HCT116 (cell line): ENCODE measurements around the gene KIF14. TPM values are rescaled to one million over a fixed set of nuclear protein-coding genes. Genes with fewer than 3 reads are reported as not detected.

Experiments
- ATAC-seq: fragments of 200-7000 bp; cut with Tn5 transposase; 2 replicates; pipeline ENCODE4 v1.9.1; 2020; ENCODE audit warnings: mild to moderate bottlenecking, moderate library complexity
- BruUV-seq: library from RNA; stranded (reverse); fragments of 400-500 nt; replicated peaks from 2 replicates; lab custom pipeline; 2021; lab: Mats Ljungman, UMichigan
- CTCF ChIA-PET: fragments of 300-600 bp; sonication (Branson Sonifier 250); formaldehyde crosslinking; loops from one replicate; lab custom pipeline; 2021; ENCODE audit warnings: antibody characterized with exemption; lab: Charles Lee
- POLR2A ChIA-PET: fragments of 300-600, 350-600 bp; sonication (Branson Sonifier 250); formaldehyde crosslinking; loops from one replicate; lab custom pipeline; 2021; ENCODE audit warnings: antibody characterized with exemption; lab: Charles Lee
- RAD21 ChIA-PET, 2 experiments: fragments of 300-600 bp; sonication (Branson Sonifier 250); formaldehyde crosslinking; loops; one replicate each; lab custom pipeline; 2023; ENCODE audit warnings: low total read pairs in 2 of 2; ENCODE audit not compliant: uncharacterized antibody in 2 of 2, unreplicated experiment in 2 of 2, low non-redundant PET in 1 of 2; lab: Charles Lee
- DNase-seq: peaks from one replicate; pipeline ENCODE4 v3.0.0-alpha.2; 2010; ENCODE audit warnings: low read depth, low spot score
- H2AFZ ChIP-seq: fragments of 200-600 bp; shearing (Covaris generic), sonication (generic); 2 replicates; pipeline ENCODE4 v1.6.1; 2017; ENCODE audit warnings: low read depth, mixed run types, mixed read lengths, antibody characterized with exemption, low read length; ENCODE audit not compliant: poor library complexity, severe bottlenecking
- H3K27ac ChIP-seq: 2 replicates; pipeline ENCODE4 v1.5.1; 2012; ENCODE audit warnings: low read depth, low read length
- H3K27me3 ChIP-seq: fragments of 200-600 bp; sonication (generic); 2 replicates; pipeline ENCODE4 v1.6.1; 2016; ENCODE audit warnings: mixed run types, low read length, mixed read lengths; ENCODE audit not compliant: insufficient read depth
- H3K36me3 ChIP-seq, 2 experiments: fragments of 200-500 bp in 1 of 2; fragments of 200-600 bp in 1 of 2; sonication (Bioruptor generic) in 1 of 2; sonication (generic) in 1 of 2; 2 replicates each; pipeline versions ENCODE4 v1.5.1 to v1.6.1; 2014 to 2016; ENCODE audit warnings: low read length in 2 of 2, inconsistent platforms in 1 of 2, mixed read lengths in 1 of 2, mixed run types in 1 of 2; ENCODE audit not compliant: insufficient read depth in 2 of 2, control insufficient read depth in 1 of 2
- H3K4me1 ChIP-seq, 2 experiments: fragments of 200-600 bp in 1 of 2; sonication (generic) in 1 of 2; 2 replicates each; pipeline versions ENCODE4 v1.5.1 to v1.6.1; 2012 to 2017; ENCODE audit warnings: low read length in 2 of 2, inconsistent platforms in 1 of 2, mild to moderate bottlenecking in 1 of 2, mixed read lengths in 1 of 2, mixed run types in 1 of 2, moderate library complexity in 1 of 2; ENCODE audit not compliant: insufficient read depth in 2 of 2, control insufficient read depth in 1 of 2
- H3K4me2 ChIP-seq: fragments of 200-600 bp; sonication (generic); 2 replicates; pipeline ENCODE4 v1.6.1; 2017; ENCODE audit warnings: mixed run types, low read length, mixed read lengths
- H3K4me3 ChIP-seq, 2 experiments: fragments of 200-600 bp in 1 of 2; sonication (generic) in 1 of 2; replicated peaks in 1 of 2; 2 replicates each; pipeline ENCODE4 v1.5.1; 2011 to 2016; ENCODE audit warnings: low read length in 2 of 2, control low read depth in 1 of 2, low read depth in 1 of 2, mild to moderate bottlenecking in 1 of 2, mixed read lengths in 1 of 2, mixed run types in 1 of 2
- H3K79me2 ChIP-seq: fragments of 200-600 bp; sonication (generic); 2 replicates; pipeline ENCODE4 v1.6.1; 2017; ENCODE audit warnings: mild to moderate bottlenecking, mixed run types, low read length, moderate library complexity, mixed read lengths; ENCODE audit not compliant: insufficient read depth
- H3K9ac ChIP-seq: fragments of 200-600 bp; sonication (generic); 2 replicates; pipeline ENCODE4 v1.6.1; 2016; ENCODE audit warnings: low read length, mixed read lengths
- H3K9me2 ChIP-seq: fragments of 200-600 bp; sonication (generic), shearing (Covaris generic); 2 replicates; pipeline ENCODE4 v1.6.1; 2017; ENCODE audit warnings: mixed run types, mild to moderate bottlenecking, moderate library complexity; ENCODE audit not compliant: insufficient read depth
- H3K9me3 ChIP-seq, 2 experiments: fragments of 200-500 bp in 1 of 2; fragments of 200-600 bp in 1 of 2; sonication (Bioruptor generic) in 1 of 2; sonication (generic) in 1 of 2; 2 replicates each; pipeline ENCODE4 v1.6.1; 2014 to 2017; ENCODE audit warnings: low read length in 2 of 2, mixed read lengths in 2 of 2, inconsistent platforms in 1 of 2, low read depth in 1 of 2, mild to moderate bottlenecking in 1 of 2, mixed run types in 1 of 2, moderate library complexity in 1 of 2; ENCODE audit not compliant: control insufficient read depth in 1 of 2, insufficient read depth in 1 of 2
- H4K20me1 ChIP-seq: fragments of 200-600 bp; sonication (generic), shearing (Covaris generic); 2 replicates; pipeline ENCODE4 v1.6.1; 2017; ENCODE audit warnings: mixed run types, mild to moderate bottlenecking, moderate library complexity; ENCODE audit not compliant: insufficient read depth
- CEBPB ChIP-seq: IDR thresholded peaks from 2 replicates; pipeline ENCODE4 v1.6.1; 2012; ENCODE audit warnings: low read depth
- EGR1 ChIP-seq: IDR thresholded peaks from 2 replicates; pipeline ENCODE4 v1.6.1; 2012; ENCODE audit warnings: low read depth
- ELF1 ChIP-seq: IDR thresholded peaks from 2 replicates; pipeline ENCODE4 v1.6.1; 2012; ENCODE audit warnings: low read depth, borderline replicate concordance
- JUND ChIP-seq: IDR thresholded peaks from 2 replicates; pipeline ENCODE4 v1.6.1; 2012
- POLR2A ChIP-seq: IDR thresholded peaks from 2 replicates; pipeline ENCODE4 v1.7.0; 2011; ENCODE audit warnings: borderline replicate concordance; ENCODE audit not compliant: insufficient read depth, insufficient read length; ENCODE audit errors: extremely low read depth
- SP1 ChIP-seq: IDR thresholded peaks from 2 replicates; pipeline ENCODE4 v1.6.1; 2012; ENCODE audit warnings: low read depth
- SRF ChIP-seq: IDR thresholded peaks from 2 replicates; pipeline ENCODE4 v1.6.1; 2012; ENCODE audit warnings: low read depth
- TCF7L2 ChIP-seq: IDR thresholded peaks from 2 replicates; pipeline ENCODE4 v1.7.0; 2011; ENCODE audit warnings: borderline replicate concordance, inconsistent platforms; ENCODE audit not compliant: insufficient read depth, insufficient read length; ENCODE audit errors: extremely low read depth
- YY1 ChIP-seq: IDR thresholded peaks from 2 replicates; pipeline ENCODE4 v1.6.1; 2011; ENCODE audit warnings: low read length, low read depth, moderate library complexity, mild to moderate bottlenecking; ENCODE audit not compliant: insufficient replicate concordance; ENCODE audit errors: extremely low read depth
- ZBTB33 ChIP-seq: IDR thresholded peaks from 2 replicates; pipeline ENCODE4 v1.6.1; 2011; ENCODE audit warnings: mild to moderate bottlenecking, low read length, moderate library complexity; ENCODE audit not compliant: insufficient replicate concordance; ENCODE audit errors: extremely low read depth
- ZFX ChIP-seq: fragments of 450-650 bp; IDR thresholded peaks from 2 replicates; pipeline ENCODE4 v1.6.1; 2017
- ZNF274 ChIP-seq: fragments of 200-500 bp; sonication (Bioruptor generic); IDR thresholded peaks from 2 replicates; pipeline ENCODE4 v1.6.1; 2014; ENCODE audit warnings: mild to moderate bottlenecking, low read depth, low read length, inconsistent platforms
- intact Hi-C: fragments of 100-400 bp; cut with micrococcal nuclease; formaldehyde crosslinking; loops from 2 replicates; pipeline ENCODE4 v1.10.0; 2022
- total RNA-seq: library from RNA; stranded (reverse); gene quantifications from one replicate; pipeline ENCODE4 v1.2.1, GENCODE V29; 2021; ENCODE audit not compliant: unreplicated experiment
- TF ChIP-seq, protein P1 (sequence below): IDR thresholded peaks from 2 replicates; pipeline ENCODE4 v1.6.1; 2012; ENCODE audit warnings: low read depth

Gene KIF14
- total RNA-seq, 1 experiment from 2014 or later = 21.8 TPM

GRCh38 chr1:200629876-200630514 is 9.4 kb upstream of the KIF14 start:
- no peak overlapping the region for H3K9ac ChIP-seq
- peaks cover 3 to 4% of the 10 kb centered on the region in 2 experiments; a peak in 1 of 4 replicates for H3K4me1 ChIP-seq
- no peak for ATAC-seq
- no peaks in the 10 kb centered on the region for H3K36me3 ChIP-seq
- no peak overlapping the region for H2AFZ ChIP-seq
- TF ChIP-seq ZNF274 (no peak), POLR2A (no peak), ZFX (no peak), SRF (no peak)
- TF ChIP-seq, all 23 proteins: peak for 0
- H3K79me2 ChIP-seq = no peaks in the 10 kb centered on the region
- DNase-seq = no peak
- RAD21 ChIA-PET = no interaction called here
- no peak overlapping the region for H3K4me2 ChIP-seq
- CTCF ChIA-PET = interaction anchor here (1.3 kb wide), 1 partner anchor 8 kb away, joined by 6 read pairs; no protein-coding TSS in a partner anchor
- no peaks in the 10 kb centered on the region for H4K20me1 ChIP-seq
- no peak overlapping the region for H3K27ac ChIP-seq
- intact Hi-C loops = no loop called here
- H3K27me3 ChIP-seq = no peaks in the 10 kb centered on the region
- BruUV-seq = no TSS peak
- no peaks in the 10 kb centered on the region for H3K9me3 ChIP-seq
- no peak overlapping the region for H3K4me3 ChIP-seq
- no peaks in the 10 kb centered on the region for H3K9me2 ChIP-seq
- POLR2A ChIA-PET = no interaction called here

DNA sequence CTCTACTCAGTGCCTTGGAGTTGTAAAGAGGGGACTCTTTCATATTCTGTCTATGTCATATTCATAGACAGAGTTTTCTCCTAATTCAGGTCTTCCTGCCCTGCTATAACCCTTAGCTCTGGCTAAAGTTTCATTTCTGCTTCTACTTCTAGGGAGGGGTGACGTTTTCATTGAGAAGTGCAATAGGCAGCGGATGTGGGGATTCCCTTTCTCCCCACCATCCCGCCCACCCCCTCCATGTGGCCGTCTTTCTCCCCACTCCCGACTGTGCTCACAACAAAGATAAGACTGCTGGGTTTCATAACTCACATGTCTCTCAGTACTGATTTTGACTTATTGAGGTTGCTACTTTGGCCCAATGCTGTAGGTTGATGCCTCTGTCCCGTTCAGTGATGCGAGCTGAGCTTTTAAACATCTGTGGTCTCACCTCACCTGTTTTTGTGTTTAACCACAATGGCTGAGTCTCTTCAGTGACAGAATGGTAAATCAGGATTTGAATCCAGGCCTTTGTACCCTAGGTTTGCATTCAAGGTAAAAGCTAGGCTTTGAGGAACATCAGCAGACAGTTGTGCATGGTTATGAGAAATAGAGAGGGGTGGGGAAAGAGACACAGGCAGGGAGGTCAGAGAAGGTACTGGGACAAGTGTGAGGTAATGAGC is 7.8 kb upstream of the KIF14 start:
- POLR2A ChIA-PET = interaction anchor here (0.8 kb wide), 1 partner anchor 41 kb away, joined by 3 read pairs; the partner anchor contains the start of gene DDX59
- no TSS peak for BruUV-seq
- no peaks in the 10 kb centered on the region for H3K9me2 ChIP-seq
- no peak overlapping the region for H3K4me3 ChIP-seq
- H3K27me3 ChIP-seq = no peaks in the 10 kb centered on the region
- peaks cover 3 to 4% of the 10 kb centered on the region in 2 experiments; a peak in 1 of 4 replicates for H3K4me1 ChIP-seq
- H3K27ac ChIP-seq = no peak overlapping the region
- no peaks in the 10 kb centered on the region for H3K9me3 ChIP-seq
- H2AFZ ChIP-seq = no peak overlapping the region
- RAD21 ChIA-PET = no interaction called here
- intact Hi-C loops = no loop called here
- no peak overlapping the region for H3K4me2 ChIP-seq
- CTCF ChIA-PET = no interaction called here
- no peaks in the 10 kb centered on the region for H3K79me2 ChIP-seq
- H3K36me3 ChIP-seq = no peaks in the 10 kb centered on the region
- DNase-seq = no peak
- H4K20me1 ChIP-seq = no peaks in the 10 kb centered on the region
- no peak for ATAC-seq
- H3K9ac ChIP-seq = no peak overlapping the region
- TF ChIP-seq SP1 (no peak), POLR2A (no peak), ZBTB33 (no peak), EGR1 (no peak), SRF (no peak), TCF7L2 (no peak), JUND (no peak), CEBPB (no peak), ELF1 (no peak), ZNF274 (no peak), YY1 (no peak)
- TF ChIP-seq, protein P1, sequence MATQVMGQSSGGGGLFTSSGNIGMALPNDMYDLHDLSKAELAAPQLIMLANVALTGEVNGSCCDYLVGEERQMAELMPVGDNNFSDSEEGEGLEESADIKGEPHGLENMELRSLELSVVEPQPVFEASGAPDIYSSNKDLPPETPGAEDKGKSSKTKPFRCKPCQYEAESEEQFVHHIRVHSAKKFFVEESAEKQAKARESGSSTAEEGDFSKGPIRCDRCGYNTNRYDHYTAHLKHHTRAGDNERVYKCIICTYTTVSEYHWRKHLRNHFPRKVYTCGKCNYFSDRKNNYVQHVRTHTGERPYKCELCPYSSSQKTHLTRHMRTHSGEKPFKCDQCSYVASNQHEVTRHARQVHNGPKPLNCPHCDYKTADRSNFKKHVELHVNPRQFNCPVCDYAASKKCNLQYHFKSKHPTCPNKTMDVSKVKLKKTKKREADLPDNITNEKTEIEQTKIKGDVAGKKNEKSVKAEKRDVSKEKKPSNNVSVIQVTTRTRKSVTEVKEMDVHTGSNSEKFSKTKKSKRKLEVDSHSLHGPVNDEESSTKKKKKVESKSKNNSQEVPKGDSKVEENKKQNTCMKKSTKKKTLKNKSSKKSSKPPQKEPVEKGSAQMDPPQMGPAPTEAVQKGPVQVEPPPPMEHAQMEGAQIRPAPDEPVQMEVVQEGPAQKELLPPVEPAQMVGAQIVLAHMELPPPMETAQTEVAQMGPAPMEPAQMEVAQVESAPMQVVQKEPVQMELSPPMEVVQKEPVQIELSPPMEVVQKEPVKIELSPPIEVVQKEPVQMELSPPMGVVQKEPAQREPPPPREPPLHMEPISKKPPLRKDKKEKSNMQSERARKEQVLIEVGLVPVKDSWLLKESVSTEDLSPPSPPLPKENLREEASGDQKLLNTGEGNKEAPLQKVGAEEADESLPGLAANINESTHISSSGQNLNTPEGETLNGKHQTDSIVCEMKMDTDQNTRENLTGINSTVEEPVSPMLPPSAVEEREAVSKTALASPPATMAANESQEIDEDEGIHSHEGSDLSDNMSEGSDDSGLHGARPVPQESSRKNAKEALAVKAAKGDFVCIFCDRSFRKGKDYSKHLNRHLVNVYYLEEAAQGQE = no peak
